ENCODE data around the gene POLR2B.
"Not testable (repeated sequence)": the region's sequence is repeated elsewhere in the genome, so short reads cannot be mapped to it uniquely, and the experiment has no call there.

The POLR2B gene

GRCh38 chr4:56990109-56990905 is 11.6 kb downstream of the POLR2B start:
- no peak for DNase-seq

DNA sequence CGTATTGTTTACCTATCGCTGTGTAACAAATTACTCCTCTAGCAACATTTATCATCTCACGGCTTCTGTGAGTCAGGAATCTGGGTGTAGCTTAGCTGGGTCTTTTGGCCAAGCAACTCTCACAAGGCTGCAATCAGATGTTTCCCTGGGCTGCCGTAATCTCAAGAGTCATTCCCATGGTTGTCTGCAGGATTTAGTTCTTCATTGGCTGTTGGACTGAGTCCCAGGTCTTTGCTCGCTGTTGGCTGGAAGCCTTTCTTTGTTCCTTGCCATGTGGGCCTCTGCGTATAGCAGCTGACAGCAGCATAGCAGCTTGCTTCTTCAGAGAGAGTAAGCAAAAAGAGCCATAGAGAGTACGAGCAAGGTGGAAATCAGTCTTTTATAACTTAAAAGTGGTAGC is 16.8 kb downstream of the POLR2B start:
- DNase-seq: no peak

- no peak for DNase-seq
Measured at GRCh38 chr4:56999751-57000150, 21.1 kb downstream of the POLR2B start.

GRCh38 chr4:57013543-57014120 is 34.9 kb downstream of the POLR2B start:
- no peak for DNase-seq

GRCh38 chr4:57018980-57019379 is 40.3 kb downstream of the POLR2B start:
- no peak for DNase-seq

DNA sequence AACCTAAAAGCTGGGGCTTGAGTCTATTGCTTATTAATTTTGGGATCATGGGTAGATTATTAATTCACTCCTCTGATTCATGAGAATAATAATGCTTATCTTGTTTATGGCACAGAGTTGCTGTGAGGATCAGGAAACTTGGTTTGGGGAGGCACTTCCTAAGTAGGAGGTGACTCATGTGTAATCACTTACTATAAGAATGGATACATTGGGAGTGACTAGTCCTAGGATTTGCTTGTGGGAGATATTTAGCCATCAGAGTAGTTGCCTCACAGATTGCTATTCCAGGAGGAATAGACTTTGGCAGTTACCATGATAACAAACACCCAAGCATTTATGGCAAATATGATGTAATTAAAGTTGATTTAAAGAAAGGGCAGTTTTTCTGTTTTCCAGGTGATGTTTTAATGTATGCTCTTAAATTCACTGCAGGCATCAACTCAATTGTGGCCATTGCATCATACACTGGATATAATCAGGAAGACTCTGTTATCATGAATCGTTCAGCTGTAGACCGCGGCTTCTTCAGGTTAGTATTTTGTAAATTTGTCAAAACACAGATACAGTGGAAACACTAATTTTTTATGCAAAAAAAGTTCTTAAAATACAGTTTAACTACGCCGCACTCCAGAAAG is 41.9 kb downstream of the POLR2B start:
- DNase-seq: no peak

GRCh38 chr4:57023104-57023503 is 44.4 kb downstream of the POLR2B start:
- DNase-seq: no peak

DNA sequence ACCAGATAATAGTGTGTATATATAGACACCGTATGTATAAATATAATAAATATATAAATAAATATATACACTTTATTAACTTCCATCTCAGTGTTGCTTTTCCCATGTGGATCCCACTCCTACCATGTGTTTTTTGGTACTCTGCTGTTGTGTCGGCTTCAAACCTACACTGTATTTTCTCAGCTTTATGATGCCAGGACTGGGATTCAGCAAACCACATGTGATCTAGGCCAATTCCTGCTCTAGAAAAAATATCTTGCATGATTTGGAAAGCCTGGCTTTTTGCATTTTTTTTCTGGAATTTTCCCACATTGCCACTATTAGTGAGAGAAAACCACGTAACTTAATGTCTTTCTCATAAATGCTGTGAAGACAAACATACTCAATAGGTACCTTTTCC is 55.8 kb downstream of the POLR2B start:
- no peak for DNase-seq

GRCh38 chr4:57037982-57038604 is 59.4 kb downstream of the POLR2B start:
- no peak for DNase-seq

GRCh38 chr4:57039345-57039744 is 60.6 kb downstream of the POLR2B start:
- no peak for DNase-seq

DNA sequence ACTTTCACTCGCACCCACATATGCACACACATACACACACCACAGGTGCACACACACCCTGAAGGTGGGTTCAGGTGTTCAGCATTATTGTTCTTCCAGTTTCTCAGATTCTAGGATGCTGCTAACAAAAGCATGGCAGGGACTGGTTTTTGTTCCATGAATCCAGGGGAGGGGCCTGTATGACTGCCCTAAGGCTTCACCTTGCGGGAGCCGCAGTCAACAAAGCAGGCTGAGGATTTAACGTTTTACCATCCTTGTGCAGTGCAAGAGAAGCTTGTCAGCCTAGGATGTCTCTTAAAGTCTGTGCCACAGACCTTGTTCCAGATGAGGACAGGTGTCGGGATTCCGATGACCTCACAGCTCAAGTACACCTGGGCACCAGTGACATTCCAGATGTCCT is 61.8 kb downstream of the POLR2B start:
- no peak for DNase-seq

- DNase-seq: no peak
Measured at GRCh38 chr4:57041020-57041419, 62.3 kb downstream of the POLR2B start.

DNA sequence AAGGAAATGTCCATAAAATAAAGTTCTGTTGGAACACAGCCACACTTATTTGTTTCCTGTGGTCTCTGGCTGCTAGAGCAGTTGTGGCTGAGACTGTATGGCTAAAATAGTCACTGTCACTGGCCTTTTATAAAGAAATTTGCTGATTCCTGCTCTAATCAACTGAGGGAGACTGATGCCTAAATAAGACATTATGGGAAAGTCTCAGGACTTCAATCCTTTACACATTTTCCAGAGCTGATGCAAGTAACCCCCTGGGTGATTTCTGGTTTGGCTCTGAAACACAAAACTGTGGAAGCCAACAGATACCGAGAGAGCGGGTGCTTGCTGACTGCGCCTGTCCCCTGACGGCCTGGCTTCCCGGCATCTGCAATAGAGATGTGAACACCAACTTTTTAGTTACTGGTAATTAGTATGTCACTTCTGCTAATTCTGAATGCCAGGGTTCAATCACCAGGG is 64.0 kb downstream of the POLR2B start:
- DNase-seq: no peak

GRCh38 chr4:57043347-57044251 is 64.9 kb downstream of the POLR2B start:
- DNase-seq: no peak

GRCh38 chr4:57044279-57044678 is 65.6 kb downstream of the POLR2B start:
- no peak for DNase-seq

- DNase-seq: no peak
Measured at GRCh38 chr4:57044996-57045395, 66.3 kb downstream of the POLR2B start.

DNA sequence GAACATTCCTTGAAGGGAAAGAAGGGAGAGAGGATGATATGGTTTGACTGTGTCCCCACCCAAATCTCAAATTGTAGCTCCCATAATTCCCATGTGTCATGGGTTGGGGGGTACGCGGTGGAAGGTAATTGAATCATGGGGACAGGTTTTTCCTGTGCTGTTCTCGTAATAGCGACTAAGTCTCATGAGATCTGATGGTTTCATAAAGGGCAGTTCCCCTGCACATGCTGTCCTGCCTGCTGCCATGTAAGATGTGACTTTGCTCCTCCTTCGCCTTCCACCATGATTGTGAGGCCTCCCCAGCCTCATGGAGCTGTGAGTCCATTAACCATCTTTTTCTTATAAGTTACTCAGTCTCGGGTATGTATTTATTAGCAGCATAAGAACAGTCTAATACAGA is 68.3 kb downstream of the POLR2B start:
- not testable (repeated sequence) for DNase-seq

- DNase-seq: no peak
Measured at GRCh38 chr4:57048590-57049304, 70.1 kb downstream of the POLR2B start.

DNA sequence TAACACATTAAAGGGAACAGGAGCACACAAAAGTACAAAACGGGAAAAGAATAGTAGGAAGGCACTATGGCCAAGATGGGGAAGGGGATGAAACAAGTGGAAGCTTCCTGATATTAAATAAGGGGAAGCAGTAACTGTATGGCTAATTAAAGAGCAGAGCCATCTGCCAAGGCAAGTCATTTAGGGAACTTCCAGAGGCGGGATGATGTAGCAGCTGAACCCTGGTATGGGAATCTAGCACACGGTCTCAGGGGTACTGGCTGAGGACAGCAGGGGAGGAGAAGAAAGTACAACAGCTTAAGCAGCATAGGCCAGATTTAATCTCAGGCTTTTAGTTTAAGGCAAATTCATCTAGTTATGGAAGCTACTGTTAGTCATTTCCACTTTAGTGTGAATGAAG is 72.4 kb downstream of the POLR2B start:
- DNase-seq: no peak

GRCh38 chr4:57051524-57051923 is 72.8 kb downstream of the POLR2B start:
- DNase-seq: no peak

- DNase-seq: no peak
Measured at GRCh38 chr4:57053508-57053907, 74.8 kb downstream of the POLR2B start.

DNA sequence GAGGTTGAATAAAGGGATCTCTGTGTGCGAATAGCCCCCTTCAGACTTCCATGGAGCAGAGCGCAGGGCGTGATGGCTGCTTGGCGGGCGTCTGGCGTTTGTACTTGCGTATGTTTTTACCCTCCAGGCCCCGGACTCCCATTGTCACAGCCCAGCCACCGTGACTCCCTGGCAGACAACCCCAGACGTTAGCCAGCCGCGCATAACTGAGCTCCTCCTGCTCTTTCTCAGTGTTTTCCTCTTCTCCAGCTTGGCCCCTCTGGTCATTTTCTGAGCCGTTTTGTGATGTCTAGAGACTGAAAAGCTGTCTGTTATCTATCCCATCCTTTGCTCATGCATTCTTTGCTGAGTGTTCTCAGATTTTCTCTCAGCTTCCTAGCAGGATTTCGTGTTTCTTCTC is 77.2 kb downstream of the POLR2B start:
- no peak for DNase-seq
